K562 (cell line): ENCODE measurements around the gene VDAC2. TPM values are rescaled to one million over a fixed set of nuclear protein-coding genes. Genes with fewer than 3 reads are reported as not detected.

Source experiments
- BRD4 ChIP-seq: fragments of 200-600 bp; sonication (generic); IDR thresholded peaks from 2 replicates; pipeline ENCODE4 v1.6.1; 2017; ENCODE audit warnings: inconsistent platforms
- CAMTA2 ChIP-seq: fragments of 250-450 bp; sonication (Bioruptor Pico); conservative IDR thresholded peaks from 2 replicates; pipeline ENCODE4 v1.5.1; 2022
- CHD1 ChIP-seq: fragments of 200-600 bp; sonication (generic); IDR thresholded peaks from one replicate; pipeline ENCODE4 v1.6.1; 2012; ENCODE audit warnings: mild to moderate bottlenecking, moderate library complexity, low read length, inconsistent platforms
- CTBP1 ChIP-seq: fragments of 450-650 bp; IDR thresholded peaks from 2 replicates; pipeline ENCODE4 v1.6.1; 2016; ENCODE audit warnings: borderline replicate concordance
- CTCF ChIP-seq, 3 experiments: IDR thresholded peaks in 2 of 3; conservative IDR thresholded peaks in 1 of 3; 2 replicates each; pipeline ENCODE4 v1.5.1; 2011 to 2012; ENCODE audit warnings: low read length in 3 of 3, mild to moderate bottlenecking in 3 of 3, control low read depth in 2 of 3, improper control_type of control experiment in 1 of 3, inconsistent platforms in 1 of 3, low read depth in 1 of 3, mixed read lengths in 1 of 3, moderate library complexity in 1 of 3; ENCODE audit not compliant: insufficient read depth in 2 of 3
- ESRRA ChIP-seq: fragments of 450-650 bp; IDR thresholded peaks from 2 replicates; pipeline ENCODE4 v1.6.1; 2014; ENCODE audit warnings: low read depth, mild to moderate bottlenecking, moderate library complexity, borderline replicate concordance
- KAT7 ChIP-seq: sonication (generic); formaldehyde crosslinking; IDR thresholded peaks from 2 replicates; pipeline ENCODE4 v1.8.0; 2022; ENCODE audit warnings: missing genetic modification reagents, mild to moderate bottlenecking, borderline replicate concordance
- KDM2B ChIP-seq: fragments of 250-450 bp; sonication (Bioruptor Pico); IDR thresholded peaks from 2 replicates; pipeline ENCODE4 v1.8.0; 2021; ENCODE audit warnings: mild to moderate bottlenecking, moderate library complexity
- L3MBTL2 ChIP-seq: fragments of 450-650 bp; IDR thresholded peaks from 2 replicates; pipeline ENCODE4 v1.6.1; 2016; ENCODE audit warnings: mild to moderate bottlenecking, moderate library complexity
- NRF1 ChIP-seq, 2 experiments: fragments of 450-650 bp; IDR thresholded peaks in 1 of 2; conservative IDR thresholded peaks in 1 of 2; 2 replicates each; pipeline ENCODE4 v1.6.1; 2014; ENCODE audit warnings: mild to moderate bottlenecking in 2 of 2
- POLR3G ChIP-seq: IDR thresholded peaks from 2 replicates; pipeline ENCODE4 v1.6.1; 2011; ENCODE audit not compliant: insufficient read length, insufficient replicate concordance; ENCODE audit errors: extremely low read depth
- RREB1 ChIP-seq: fragments of 250-450 bp; sonication (Bioruptor Pico); IDR thresholded peaks from 2 replicates; pipeline ENCODE4 v1.4.0; 2020
- TGIF2 ChIP-seq: sonication (generic); formaldehyde crosslinking; IDR thresholded peaks from 2 replicates; pipeline ENCODE4 v1.8.1; 2022; ENCODE audit warnings: mild to moderate bottlenecking, missing genetic modification reagents, moderate library complexity
- ZBTB9 ChIP-seq: fragments of 450-650 bp; formaldehyde crosslinking; IDR thresholded peaks from 2 replicates; pipeline ENCODE4 v1.4.0; 2020; ENCODE audit warnings: mild to moderate bottlenecking, moderate library complexity
- ZEB2 ChIP-seq: fragments of 450-650 bp; IDR thresholded peaks from 2 replicates; pipeline ENCODE4 v1.6.1; 2016
- ZNF584 ChIP-seq: fragments of 200-800 bp; sonication (Bioruptor generic); IDR thresholded peaks from 2 replicates; pipeline ENCODE4 v1.6.1; 2016; ENCODE audit warnings: low read depth, mild to moderate bottlenecking, missing genetic modification characterization, missing compliant biosample characterization
- polyA plus RNA-seq, 8 experiments: library from polyadenylated mRNA; depleted of rRNA in 4 of 8; stranded (reverse) in 5 of 8; unstranded in 3 of 8; fragments of >200 nt; fragmentation: Nextera tagmentation in 2 of 8; fragmentation: Illumina TruSeq in 1 of 8; extraction: Ambion mirVana in 2 of 8; extraction: Trizol in 1 of 8; gene quantifications; 2 replicates each; pipeline versions ENCODE4 v1.2.1 to v1.2.3, GENCODE V29; 2011 to 2014; ENCODE audit warnings: inconsistent platforms in 1 of 8, missing spikeins in 1 of 8
- total RNA-seq, 7 experiments: library from RNA; depleted of rRNA in 6 of 7; stranded (reverse); fragments of >200 nt in 6 of 7; fragmentation: Illumina TruSeq in 2 of 7; extraction: Trizol in 2 of 7; gene quantifications; 2 replicates each; pipeline versions ENCODE4 v1.2.1 to v1.2.3, GENCODE V29; 2011 to 2021; ENCODE audit warnings: low replicate concordance in 1 of 7
- TF ChIP-seq, protein P1 (sequence below): fragments of 250-450 bp; sonication (Bioruptor Pico); IDR thresholded peaks from 2 replicates; pipeline ENCODE4 v1.8.0; 2022; ENCODE audit warnings: moderate library complexity, mild to moderate bottlenecking, inconsistent platforms

The VDAC2 gene
- total and polyA plus RNA-seq, 9 of the 15 experiments (the other 6 are each of a cell fraction or from before 2014, with no cell fraction given): 139 to 450 (median 250) TPM

GRCh38 chr10:75234683-75235374, 24.2 kb downstream of the VDAC2 start (continued):
- TF ChIP-seq RREB1 (CRISPR knock-in tag) (no peak), L3MBTL2 (peak; percentile 82), NRF1 (conservative IDR thresholded peaks at IDR 0.05 in 1 of 2, IDR thresholded peaks at IDR 0.05 in 1 of 2) (0 out of 4 replicates have a peak, but pooled peaks of 1 of the 2 experiments have one; percentile 9), CTBP1 (peak; percentile 76), BRD4 (peak; percentile 81; the same call in 1 of the 2 replicates), POLR3G (no peak), CAMTA2 (CRISPR knock-in tag) (peak; percentile 47; the same call in 1 of the 2 replicates), ZNF584 (CRISPR knock-in tag) (no peak), TGIF2 (CRISPR knock-in tag) (peak; percentile 80), KDM2B (CRISPR knock-in tag) (peak; percentile 1; the same call in 1 of the 2 replicates), ZEB2 (peak; percentile 70; the same call in 1 of the 2 replicates), KAT7 (CRISPR knock-in tag) (peak; percentile 94; the same call in 1 of the 2 replicates), ESRRA (peak; percentile 6; the same call in 1 of the 2 replicates), ZBTB9 (CRISPR knock-in tag) (no peak), CHD1 (peak; percentile 69), CTCF (IDR thresholded peaks at IDR 0.05 in 2 of 3, conservative IDR thresholded peaks at IDR 0.05 in 1 of 3; ENCODE audit: insufficient read depth in 2 of 3, low read depth in 1 of 3, low read length in 3 of 3) (peak; percentile 17 to 38 (median 29); a peak in 2 of 6 replicates)
- TF ChIP-seq, protein P1, sequence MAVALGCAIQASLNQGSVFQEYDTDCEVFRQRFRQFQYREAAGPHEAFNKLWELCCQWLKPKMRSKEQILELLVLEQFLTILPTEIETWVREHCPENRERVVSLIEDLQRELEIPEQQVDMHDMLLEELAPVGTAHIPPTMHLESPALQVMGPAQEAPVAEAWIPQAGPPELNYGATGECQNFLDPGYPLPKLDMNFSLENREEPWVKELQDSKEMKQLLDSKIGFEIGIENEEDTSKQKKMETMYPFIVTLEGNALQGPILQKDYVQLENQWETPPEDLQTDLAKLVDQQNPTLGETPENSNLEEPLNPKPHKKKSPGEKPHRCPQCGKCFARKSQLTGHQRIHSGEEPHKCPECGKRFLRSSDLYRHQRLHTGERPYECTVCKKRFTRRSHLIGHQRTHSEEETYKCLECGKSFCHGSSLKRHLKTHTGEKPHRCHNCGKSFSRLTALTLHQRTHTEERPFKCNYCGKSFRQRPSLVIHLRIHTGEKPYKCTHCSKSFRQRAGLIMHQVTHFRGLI (CRISPR knock-in tag): no peak
